Left ventricle myocardium inferior (tissue), 1 donor: ENCODE results near the gene GLTP. TPM values are rescaled to one million over a fixed set of nuclear protein-coding genes. Genes with fewer than 3 reads are reported as not detected.

ENCODE experiments used
- DNase-seq: peaks from one replicate; pipeline ENCODE4 v3.0.0-alpha.2; 2020
- H3K27ac ChIP-seq: fragments of 200-600 bp; replicated peaks from 2 replicates; pipeline ENCODE4 v1.8.0; 2021
- H3K27me3 ChIP-seq: fragments of 200-600 bp; 2 replicates; pipeline ENCODE4 v1.8.0; 2021; ENCODE audit warnings: low read depth
- H3K36me3 ChIP-seq: fragments of 200-600 bp; 2 replicates; pipeline ENCODE4 v1.8.0; 2021
- H3K4me1 ChIP-seq: fragments of 200-600 bp; 2 replicates; pipeline ENCODE4 v1.8.0; 2021
- H3K4me3 ChIP-seq: fragments of 200-600 bp; 2 replicates; pipeline ENCODE4 v1.8.0; 2021; ENCODE audit warnings: mild to moderate bottlenecking, moderate library complexity
- H3K9me3 ChIP-seq: fragments of 200-600 bp; replicated peaks from 2 replicates; pipeline ENCODE4 v1.8.0; 2021
- CTCF ChIP-seq: fragments of 200-600 bp; IDR thresholded peaks from 2 replicates; pipeline ENCODE4 v1.8.0; 2021; ENCODE audit warnings: antibody characterized with exemption, mild to moderate bottlenecking, borderline replicate concordance
- intact Hi-C: fragments of 100-400 bp; cut with micrococcal nuclease; formaldehyde crosslinking; loops from one replicate; pipeline ENCODE4 v1.11.0; 2022
- total RNA-seq: library from RNA; stranded (reverse); fragmentation: NEBNext Ultra II Directional; extraction: Animal tissue kit (Norgen Biotek cat#: 25700); gene quantifications from one replicate; pipeline ENCODE4 v1.2.1, GENCODE V29; 2021
- donor health status: DM: no; HTN: yes; CAD: no; lungs with severe emphysema.

GLTP gene
- total RNA-seq, 1 donor from 2014 or later: 20.0 TPM

DNA sequence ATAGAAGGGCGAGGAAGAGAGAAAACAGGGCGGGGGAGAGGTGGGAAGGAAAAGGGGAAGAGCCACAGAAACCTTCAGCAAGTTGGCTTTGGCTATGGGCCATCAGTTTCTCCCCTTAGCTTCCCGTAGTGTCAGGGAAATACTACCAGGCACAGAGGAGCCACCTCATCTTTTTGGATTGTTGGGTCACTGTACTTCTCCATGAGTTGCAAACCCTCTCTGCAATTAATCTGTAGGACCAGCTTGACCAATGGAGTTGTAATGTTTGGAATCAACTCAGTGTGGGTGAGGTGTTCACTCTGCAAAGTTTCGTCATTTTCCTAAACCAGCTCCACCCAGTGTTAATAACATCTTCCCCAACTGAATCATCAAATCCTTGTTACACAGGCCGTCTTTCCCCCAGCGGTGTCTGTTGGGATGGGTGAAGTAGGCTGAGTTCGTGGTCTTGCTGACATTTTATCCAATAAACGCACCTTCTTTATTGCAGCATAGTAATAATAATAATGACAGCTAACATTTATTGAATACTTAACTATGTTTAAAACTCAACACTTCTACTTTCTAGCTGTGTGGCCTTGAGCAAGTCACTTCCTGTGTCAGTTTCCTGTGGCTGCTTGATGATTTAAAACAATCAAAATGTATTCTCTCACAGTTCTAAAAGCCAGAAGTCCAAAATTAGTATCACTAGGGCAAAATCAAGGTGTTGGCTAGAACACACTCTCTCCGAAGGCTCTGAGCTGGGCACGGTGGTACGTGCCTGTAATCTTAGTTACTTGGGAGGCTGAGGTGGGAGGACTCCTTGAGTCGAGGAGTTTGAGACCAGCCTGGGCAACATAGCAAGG, 8.1 kb upstream of the GLTP start:
- Histone ChIP-seq H3K36me3 (no peaks in the 10 kb centered on the region), H3K4me1 (peaks cover 18% of the 10 kb centered on the region), H3K27ac (peak overlapping the region; percentile 67), H3K9me3 (no peaks in the 10 kb centered on the region), H3K27me3 (no peaks in the 10 kb centered on the region), H3K4me3 (no peak overlapping the region)
- no peak for TF ChIP-seq CTCF
- intact Hi-C loops: no loop called here
- DNase-seq: no peak

DNA sequence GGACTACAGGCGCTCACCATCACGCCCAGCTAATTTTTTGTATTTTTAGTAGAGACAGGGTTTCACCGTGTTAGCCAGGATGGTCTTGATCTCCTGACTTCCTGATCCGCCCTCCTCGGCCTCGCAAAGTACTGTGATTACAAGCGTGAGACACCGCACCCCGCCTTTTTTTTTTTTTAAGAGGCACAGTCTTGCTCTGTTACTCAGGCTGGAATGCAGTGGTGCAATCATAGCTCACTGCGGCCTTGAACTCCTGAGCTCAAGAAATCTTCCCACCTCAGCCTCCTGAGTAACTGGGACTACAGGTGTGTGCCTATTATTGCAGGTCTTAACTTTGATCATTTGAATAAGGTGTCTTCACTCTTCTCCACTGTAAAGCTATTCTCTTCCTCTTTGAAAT, 5.3 kb upstream of the GLTP start:
- Histone ChIP-seq H3K4me1 (peaks cover 25% of the 10 kb centered on the region), H3K36me3 (no peaks in the 10 kb centered on the region), H3K27ac (no peak overlapping the region), H3K4me3 (no peak overlapping the region), H3K9me3 (no peaks in the 10 kb centered on the region), H3K27me3 (no peaks in the 10 kb centered on the region)
- TF ChIP-seq CTCF: no peak
- intact Hi-C loops: no loop called here
- DNase-seq: no peak

DNA sequence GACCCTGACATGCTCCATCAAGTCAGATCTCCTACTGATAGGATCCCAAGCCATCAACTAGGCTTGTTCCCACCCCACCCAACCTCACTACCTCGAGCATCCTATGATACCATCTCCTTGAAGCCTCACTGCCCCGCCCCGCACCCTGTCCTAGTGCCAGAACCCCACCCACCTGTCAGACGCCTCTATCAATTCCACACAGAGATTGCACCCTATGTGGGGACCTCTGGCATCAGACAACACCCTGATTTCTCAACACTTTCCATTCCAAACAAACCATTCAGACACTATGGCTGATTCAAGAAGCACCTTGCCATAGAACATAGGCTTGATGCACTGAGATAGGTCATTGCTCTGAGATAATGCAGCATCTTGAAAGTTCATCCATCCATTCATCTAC, 3.1 kb upstream of the GLTP start:
- TF ChIP-seq CTCF: no peak
- Histone ChIP-seq H3K9me3 (no peaks in the 10 kb centered on the region), H3K27me3 (no peaks in the 10 kb centered on the region), H3K4me1 (peaks cover 33% of the 10 kb centered on the region), H3K4me3 (no peak overlapping the region), H3K27ac (no peak overlapping the region), H3K36me3 (no peaks in the 10 kb centered on the region)
- DNase-seq: no peak
- intact Hi-C loops: no loop called here

GRCh38 chr12:109881752-109882151, 1.4 kb upstream of the GLTP start:
- no peak for TF ChIP-seq CTCF
- H3K27ac ChIP-seq: no peak overlapping the region
- no peaks in the 10 kb centered on the region for H3K36me3 ChIP-seq
- H3K9me3 ChIP-seq: no peaks in the 10 kb centered on the region
- H3K27me3 ChIP-seq: no peaks in the 10 kb centered on the region
- H3K4me1 ChIP-seq: peaks cover 38% of the 10 kb centered on the region
- intact Hi-C loops: no loop called here
- H3K4me3 ChIP-seq: no peak overlapping the region
- DNase-seq: no peak

GRCh38 chr12:109880938-109881337, 597 bp upstream of the GLTP start:
- Histone ChIP-seq H3K36me3 (no peaks in the 10 kb centered on the region), H3K9me3 (no peaks in the 10 kb centered on the region), H3K4me3 (peak overlapping the region; percentile 93), H3K27ac (peak overlapping the region; percentile 67), H3K27me3 (no peaks in the 10 kb centered on the region), H3K4me1 (peaks cover 38% of the 10 kb centered on the region)
- intact Hi-C loops: no loop called here
- DNase-seq: no peak
- no peak for TF ChIP-seq CTCF
